Measurements from ENCODE around the gene RAB3IL1.

Gene RAB3IL1

GRCh38 chr11:61945191-61945590, 27.8 kb upstream of the RAB3IL1 start:
- no peaks in the 10 kb centered on the region for H3K36me3 Mint-ChIP-seq (ENCODE audit: low read depth)
- no peak for DNase-seq
- H3K27ac Mint-ChIP-seq = no peak overlapping the region
- peaks cover 2% of the 10 kb centered on the region for H3K4me1 Mint-ChIP-seq (ENCODE audit: low read depth)
- no peaks in the 10 kb centered on the region for H3K9me3 Mint-ChIP-seq
- H3K4me3 Mint-ChIP-seq = no peak overlapping the region
- H3K27me3 Mint-ChIP-seq = no peaks in the 10 kb centered on the region

- Mint-ChIP-seq H3K4me1 (ENCODE audit: low read depth) (no peaks in the 10 kb centered on the region), H3K27me3 (peaks cover 9% of the 10 kb centered on the region), H3K36me3 (ENCODE audit: low read depth) (no peaks in the 10 kb centered on the region), H3K4me3 (no peak overlapping the region), H3K27ac (no peak overlapping the region), H3K9me3 (peaks cover 7% of the 10 kb centered on the region)
- DNase-seq = no peak
These were observed 23.1 kb upstream of the RAB3IL1 start for GRCh38 chr11:61940466-61940865.

- Mint-ChIP-seq H3K27me3 (peaks cover 33% of the 10 kb centered on the region), H3K36me3 (ENCODE audit: low read depth) (no peaks in the 10 kb centered on the region), H3K27ac (no peak overlapping the region), H3K4me1 (ENCODE audit: low read depth) (no peaks in the 10 kb centered on the region), H3K9me3 (peaks cover 12% of the 10 kb centered on the region), H3K4me3 (no peak overlapping the region)
- no peak for DNase-seq
These were observed 18.5 kb upstream of the RAB3IL1 start for GRCh38 chr11:61935861-61936260.

- H3K36me3 Mint-ChIP-seq (ENCODE audit: low read depth) = no peaks in the 10 kb centered on the region
- no peak overlapping the region for H3K4me3 Mint-ChIP-seq
- H3K27ac Mint-ChIP-seq = no peak overlapping the region
- H3K4me1 Mint-ChIP-seq (ENCODE audit: low read depth) = no peaks in the 10 kb centered on the region
- H3K9me3 Mint-ChIP-seq = peaks cover 6% of the 10 kb centered on the region
- DNase-seq = no peak
- peaks cover 25% of the 10 kb centered on the region for H3K27me3 Mint-ChIP-seq
These were observed 13.6 kb upstream of the RAB3IL1 start for GRCh38 chr11:61930933-61931332.

- no peak overlapping the region for H3K4me3 Mint-ChIP-seq
- peaks cover 5% of the 10 kb centered on the region for H3K9me3 Mint-ChIP-seq
- no peak for DNase-seq
- peaks cover 16% of the 10 kb centered on the region for H3K27me3 Mint-ChIP-seq
- H3K4me1 Mint-ChIP-seq (ENCODE audit: low read depth) = no peaks in the 10 kb centered on the region
- H3K27ac Mint-ChIP-seq = no peak overlapping the region
- H3K36me3 Mint-ChIP-seq (ENCODE audit: low read depth) = no peaks in the 10 kb centered on the region
These were observed 11.2 kb upstream of the RAB3IL1 start for GRCh38 chr11:61928606-61929005.

GRCh38 chr11:61927501-61927900, 10.1 kb upstream of the RAB3IL1 start:
- Mint-ChIP-seq H3K27me3 (peaks cover 12% of the 10 kb centered on the region), H3K4me3 (no peak overlapping the region), H3K36me3 (ENCODE audit: low read depth) (no peaks in the 10 kb centered on the region), H3K4me1 (ENCODE audit: low read depth) (no peaks in the 10 kb centered on the region), H3K9me3 (no peaks in the 10 kb centered on the region), H3K27ac (no peak overlapping the region)
- no peak for DNase-seq

- Mint-ChIP-seq H3K4me3 (no peak overlapping the region), H3K27me3 (peaks cover 9% of the 10 kb centered on the region), H3K9me3 (no peaks in the 10 kb centered on the region)
These were observed 8.9 kb upstream of the RAB3IL1 start for GRCh38 chr11:61926235-61926634.

GRCh38 chr11:61925736-61926135, 8.4 kb upstream of the RAB3IL1 start:
- Mint-ChIP-seq H3K4me3 (no peak overlapping the region), H3K36me3 (ENCODE audit: low read depth) (no peaks in the 10 kb centered on the region), H3K9me3 (no peaks in the 10 kb centered on the region), H3K27ac (no peak overlapping the region), H3K27me3 (peaks cover 10% of the 10 kb centered on the region), H3K4me1 (ENCODE audit: low read depth) (no peaks in the 10 kb centered on the region)
- DNase-seq = no peak

More at GRCh38 chr11:61926235-61926634, 8.9 kb upstream of the RAB3IL1 start:
- Mint-ChIP-seq H3K27ac (no peak overlapping the region), H3K36me3 (ENCODE audit: low read depth) (no peaks in the 10 kb centered on the region), H3K4me1 (ENCODE audit: low read depth) (no peaks in the 10 kb centered on the region)
- DNase-seq = no peak

- no peaks in the 10 kb centered on the region for H3K9me3 Mint-ChIP-seq
These were observed 6.7 kb upstream of the RAB3IL1 start for GRCh38 chr11:61924064-61924455.

GRCh38 chr11:61923166-61924063, 6.0 kb upstream of the RAB3IL1 start:
- Mint-ChIP-seq H3K9me3 (no peaks in the 10 kb centered on the region), H3K4me3 (no peak overlapping the region), H3K4me1 (ENCODE audit: low read depth) (no peaks in the 10 kb centered on the region), H3K36me3 (ENCODE audit: low read depth) (no peaks in the 10 kb centered on the region), H3K27me3 (peaks cover 30% of the 10 kb centered on the region), H3K27ac (no peak overlapping the region)
- DNase-seq = no peak

More at GRCh38 chr11:61924064-61924455, 6.7 kb upstream of the RAB3IL1 start:
- no peak overlapping the region for H3K4me3 Mint-ChIP-seq
- H3K36me3 Mint-ChIP-seq (ENCODE audit: low read depth) = no peaks in the 10 kb centered on the region
- no peak for DNase-seq
- H3K27me3 Mint-ChIP-seq = peaks cover 24% of the 10 kb centered on the region
- no peak overlapping the region for H3K27ac Mint-ChIP-seq
- no peaks in the 10 kb centered on the region for H3K4me1 Mint-ChIP-seq (ENCODE audit: low read depth)

GRCh38 chr11:61922539-61922938, 5.2 kb upstream of the RAB3IL1 start:
- H3K27me3 Mint-ChIP-seq = peaks cover 39% of the 10 kb centered on the region
- H3K9me3 Mint-ChIP-seq = no peaks in the 10 kb centered on the region
- DNase-seq = no peak
- H3K4me1 Mint-ChIP-seq (ENCODE audit: low read depth) = peaks cover 6% of the 10 kb centered on the region
- no peaks in the 10 kb centered on the region for H3K36me3 Mint-ChIP-seq (ENCODE audit: low read depth)
- no peak overlapping the region for H3K4me3 Mint-ChIP-seq
- no peak overlapping the region for H3K27ac Mint-ChIP-seq

GRCh38 chr11:61921446-61921845, 4.1 kb upstream of the RAB3IL1 start:
- Mint-ChIP-seq H3K27me3 (peaks cover 44% of the 10 kb centered on the region), H3K9me3 (no peaks in the 10 kb centered on the region), H3K36me3 (ENCODE audit: low read depth) (no peaks in the 10 kb centered on the region), H3K27ac (no peak overlapping the region), H3K4me3 (no peak overlapping the region), H3K4me1 (ENCODE audit: low read depth) (peaks cover 6% of the 10 kb centered on the region)
- no peak for DNase-seq

GRCh38 chr11:61919705-61920631, 2.6 kb upstream of the RAB3IL1 start:
- Mint-ChIP-seq H3K4me1 (ENCODE audit: low read depth) (peaks cover 6% of the 10 kb centered on the region), H3K9me3 (no peaks in the 10 kb centered on the region), H3K27me3 (peaks cover 58% of the 10 kb centered on the region), H3K27ac (no peak overlapping the region), H3K36me3 (ENCODE audit: low read depth) (no peaks in the 10 kb centered on the region), H3K4me3 (no peak overlapping the region)
- DNase-seq = no peak

- no peak overlapping the region for H3K4me3 Mint-ChIP-seq
- no peak for DNase-seq
- H3K36me3 Mint-ChIP-seq (ENCODE audit: low read depth) = no peaks in the 10 kb centered on the region
- H3K9me3 Mint-ChIP-seq = no peaks in the 10 kb centered on the region
- peaks cover 67% of the 10 kb centered on the region for H3K27me3 Mint-ChIP-seq
- peaks cover 6% of the 10 kb centered on the region for H3K4me1 Mint-ChIP-seq (ENCODE audit: low read depth)
- no peak overlapping the region for H3K27ac Mint-ChIP-seq
These were observed 1.8 kb upstream of the RAB3IL1 start for GRCh38 chr11:61918938-61919704.
